22Rv1 (cell line): ENCODE measurements around the gene TNS1.

Experiments
- H3K27ac ChIP-seq: fragments of 450-650 bp; 2 replicates; pipeline ENCODE4 v1.5.1; 2017
- ZFX ChIP-seq: fragments of 450-650 bp; IDR thresholded peaks from 2 replicates; pipeline ENCODE4 v1.6.1; 2017; ENCODE audit warnings: antibody characterized with exemption, borderline replicate concordance
- TF ChIP-seq, protein P1 (sequence below): fragments of 450-650 bp; IDR thresholded peaks from 2 replicates; pipeline ENCODE4 v1.5.1; 2017; ENCODE audit warnings: mild to moderate bottlenecking

Gene TNS1

DNA sequence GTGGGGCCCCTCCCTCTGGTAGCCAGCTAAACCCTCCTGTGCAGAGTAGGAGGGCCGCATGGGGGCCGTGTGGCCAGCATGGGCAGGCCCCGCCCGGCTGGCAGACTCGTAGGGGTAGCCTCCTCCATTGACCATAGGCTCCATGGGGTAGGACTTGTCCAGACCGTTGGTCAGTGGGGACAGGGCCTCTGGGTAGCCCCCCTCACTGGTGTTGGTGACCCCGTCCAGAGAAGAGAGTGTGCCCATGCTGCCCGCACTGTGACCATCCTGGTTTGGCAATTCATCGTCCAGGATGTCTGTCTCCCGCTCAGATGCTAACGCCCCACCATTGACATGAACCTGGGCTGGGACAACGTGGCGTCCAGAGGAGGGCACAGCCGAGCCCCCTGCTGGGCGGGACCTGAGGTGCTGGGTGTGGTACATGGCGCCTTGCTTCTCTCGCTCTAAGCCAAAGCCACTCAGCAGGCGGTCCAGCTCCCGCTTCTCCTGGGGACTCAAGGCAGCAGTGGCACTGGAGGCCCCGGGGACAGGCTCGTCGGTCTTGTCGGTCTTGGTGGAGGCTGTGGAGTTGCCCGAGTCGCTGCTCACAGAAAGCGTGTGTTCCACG, 154.3 kb downstream of the TNS1 start:
- TF ChIP-seq, protein P1, sequence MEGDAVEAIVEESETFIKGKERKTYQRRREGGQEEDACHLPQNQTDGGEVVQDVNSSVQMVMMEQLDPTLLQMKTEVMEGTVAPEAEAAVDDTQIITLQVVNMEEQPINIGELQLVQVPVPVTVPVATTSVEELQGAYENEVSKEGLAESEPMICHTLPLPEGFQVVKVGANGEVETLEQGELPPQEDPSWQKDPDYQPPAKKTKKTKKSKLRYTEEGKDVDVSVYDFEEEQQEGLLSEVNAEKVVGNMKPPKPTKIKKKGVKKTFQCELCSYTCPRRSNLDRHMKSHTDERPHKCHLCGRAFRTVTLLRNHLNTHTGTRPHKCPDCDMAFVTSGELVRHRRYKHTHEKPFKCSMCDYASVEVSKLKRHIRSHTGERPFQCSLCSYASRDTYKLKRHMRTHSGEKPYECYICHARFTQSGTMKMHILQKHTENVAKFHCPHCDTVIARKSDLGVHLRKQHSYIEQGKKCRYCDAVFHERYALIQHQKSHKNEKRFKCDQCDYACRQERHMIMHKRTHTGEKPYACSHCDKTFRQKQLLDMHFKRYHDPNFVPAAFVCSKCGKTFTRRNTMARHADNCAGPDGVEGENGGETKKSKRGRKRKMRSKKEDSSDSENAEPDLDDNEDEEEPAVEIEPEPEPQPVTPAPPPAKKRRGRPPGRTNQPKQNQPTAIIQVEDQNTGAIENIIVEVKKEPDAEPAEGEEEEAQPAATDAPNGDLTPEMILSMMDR, result no peak
- no peak for TF ChIP-seq ZFX
- H3K27ac ChIP-seq, result no peak overlapping the region

DNA sequence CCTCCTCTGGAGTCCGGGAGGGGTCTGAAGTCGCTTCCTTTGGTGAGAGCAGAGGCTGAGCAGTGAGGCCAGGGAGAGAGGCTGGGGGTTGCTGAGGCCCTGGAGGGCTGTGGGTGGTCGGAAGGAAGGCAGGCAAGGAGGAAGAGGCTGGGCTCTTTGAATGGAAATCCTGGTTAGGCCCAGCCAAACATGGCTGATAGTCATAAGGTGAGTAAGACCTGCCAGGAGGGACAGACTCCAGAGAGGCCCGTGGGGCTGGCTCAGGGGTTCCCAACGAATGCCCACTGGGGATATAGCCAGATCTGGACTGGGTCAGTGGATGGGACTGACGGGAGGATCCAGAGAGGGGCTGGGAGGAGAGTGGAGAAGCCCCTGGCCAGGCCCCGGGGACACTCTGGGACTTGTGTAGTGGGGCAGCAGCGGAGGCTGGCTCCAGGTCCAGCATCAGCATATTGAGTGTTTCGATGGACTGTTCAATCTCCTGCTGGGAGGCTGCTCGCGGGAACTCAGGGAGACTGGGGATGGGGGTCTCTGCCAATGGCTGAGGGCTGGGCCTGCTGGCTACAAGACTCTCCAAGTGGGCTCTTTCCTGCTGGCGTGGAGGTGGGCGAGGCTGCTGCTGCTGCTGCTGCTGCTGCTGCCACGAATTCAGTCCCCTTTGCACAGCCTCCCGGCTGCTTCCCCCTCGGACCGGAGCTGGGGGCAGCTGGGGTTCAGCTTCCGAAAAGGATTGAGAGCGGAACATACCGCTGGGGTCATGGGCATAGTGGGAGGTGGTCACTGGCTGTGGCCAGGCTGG, 155.0 kb downstream of the TNS1 start:
- TF ChIP-seq ZFX, result no peak
- TF ChIP-seq, protein P1, result no peak
- no peak overlapping the region for H3K27ac ChIP-seq

DNA sequence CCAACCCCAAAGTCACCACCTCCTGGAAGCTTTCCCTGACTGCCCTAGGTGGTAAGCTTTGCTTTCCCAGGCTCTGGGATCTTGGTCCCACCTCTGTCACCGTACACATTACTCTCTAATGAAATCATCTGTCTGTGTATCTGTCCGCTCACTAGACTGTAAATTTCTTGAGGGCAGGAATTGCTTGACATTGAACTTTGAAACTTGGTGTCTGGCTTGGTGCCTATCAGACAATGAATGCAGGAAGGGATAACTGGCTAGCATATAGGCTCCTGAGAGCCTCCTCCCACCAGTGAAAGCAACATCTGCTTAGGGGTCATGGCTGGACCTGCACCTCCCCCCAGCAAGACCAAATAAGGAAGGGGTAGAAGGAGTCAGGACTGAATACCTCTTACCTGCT, 155.7 kb downstream of the TNS1 start:
- H3K27ac ChIP-seq, result no peak overlapping the region
- TF ChIP-seq, protein P1, result no peak
- no peak for TF ChIP-seq ZFX

- TF ChIP-seq, protein P1, result no peak
- TF ChIP-seq ZFX, result no peak
Measured at GRCh38 chr2:217846321-217846743, 156.5 kb downstream of the TNS1 start.

DNA sequence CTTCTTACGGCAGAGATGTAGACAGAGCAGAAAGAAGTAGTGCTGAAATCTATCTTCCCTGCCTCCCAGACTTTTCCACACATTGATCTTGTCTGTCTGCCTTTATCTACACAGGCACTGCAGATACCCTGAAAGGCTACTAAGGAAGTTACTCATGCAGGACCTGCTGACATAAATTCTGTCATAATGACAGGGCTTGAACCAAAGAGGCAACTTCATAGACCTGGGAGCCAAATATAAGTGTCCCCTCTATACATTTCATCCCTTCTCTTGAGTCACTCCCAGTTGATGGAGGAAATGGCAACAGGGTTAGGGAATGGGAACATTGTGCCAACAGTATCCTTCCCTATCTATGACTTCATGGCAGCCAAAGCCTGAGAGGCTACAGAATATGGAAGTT, 157.5 kb downstream of the TNS1 start:
- no peak overlapping the region for H3K27ac ChIP-seq
- no peak for TF ChIP-seq ZFX
- TF ChIP-seq, protein P1, result no peak

More at GRCh38 chr2:217846321-217846743, 156.5 kb downstream of the TNS1 start:
- H3K27ac ChIP-seq, result no peak overlapping the region

DNA sequence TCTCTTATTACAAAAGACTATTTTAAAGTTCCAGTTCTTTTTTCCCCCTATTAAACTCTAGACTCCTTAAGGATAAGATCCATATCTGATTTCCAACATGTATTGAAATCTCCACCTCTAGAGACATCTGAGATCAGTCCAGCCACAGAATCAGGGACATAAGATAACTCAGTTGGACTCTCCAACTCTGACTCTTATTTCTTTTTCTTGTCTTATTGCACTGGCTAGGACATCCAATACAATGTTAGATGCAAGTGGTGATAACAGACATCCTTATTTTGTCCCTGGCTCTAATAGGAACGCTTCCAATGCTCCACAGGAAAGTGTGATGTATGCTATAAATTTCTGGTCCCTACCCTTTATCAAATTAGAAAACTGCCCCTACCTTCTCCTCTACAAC, 158.1 kb downstream of the TNS1 start:
- no peak overlapping the region for H3K27ac ChIP-seq
- TF ChIP-seq, protein P1, result no peak
- TF ChIP-seq ZFX, result no peak

- no peak overlapping the region for H3K27ac ChIP-seq
- no peak for TF ChIP-seq ZFX
- TF ChIP-seq, protein P1, result no peak
Measured at GRCh38 chr2:217843324-217843723, 159.5 kb downstream of the TNS1 start.
